Measurements from ENCODE around the gene ATG7. TPM values are rescaled to one million over a fixed set of nuclear protein-coding genes. Genes with fewer than 3 reads are reported as not detected.

The ATG7 gene
- polyA plus RNA-seq, 3 donors, result 8.4 to 17.9 (median 14.9) TPM

DNA sequence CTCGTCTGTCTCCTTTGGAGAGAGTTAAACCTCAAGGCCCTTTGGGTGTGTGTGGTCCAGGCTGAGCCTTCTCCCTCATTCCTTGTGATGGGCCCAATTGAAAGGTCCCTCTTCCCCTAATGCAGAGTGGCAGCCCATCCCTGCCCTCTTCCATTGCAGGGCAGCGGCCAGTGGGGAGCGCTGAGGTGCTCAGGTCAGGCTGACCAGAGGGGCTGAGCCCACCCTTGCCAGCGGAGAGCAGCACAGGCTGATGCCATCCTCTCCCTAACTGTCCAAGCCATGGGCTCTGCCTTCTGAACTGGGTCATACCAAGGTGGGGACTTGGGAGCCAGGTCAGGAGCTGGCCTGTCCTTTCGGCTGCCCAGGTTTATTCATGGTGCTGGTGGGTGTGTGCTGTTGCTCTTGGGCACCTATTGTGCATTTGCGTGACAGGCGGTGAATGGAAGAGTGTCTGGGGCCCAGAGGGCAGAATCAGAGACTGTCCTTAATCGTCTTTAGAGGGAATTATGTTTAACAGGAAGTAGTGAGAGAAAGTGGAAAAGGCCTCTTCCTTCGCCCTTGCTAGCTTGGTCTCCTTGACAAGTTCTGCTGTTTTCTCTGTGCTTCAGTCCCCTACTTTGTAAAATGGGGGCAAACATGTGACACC lies 274.6 kb downstream of the ATG7 start:
- 90 to 96% (median 93%) methylated on average over 9 of the region's 9 CpGs for WGBS, 3 donors
- H3K27ac ChIP-seq (ENCODE audit: low read depth, low read length), result no peak overlapping the region

DNA sequence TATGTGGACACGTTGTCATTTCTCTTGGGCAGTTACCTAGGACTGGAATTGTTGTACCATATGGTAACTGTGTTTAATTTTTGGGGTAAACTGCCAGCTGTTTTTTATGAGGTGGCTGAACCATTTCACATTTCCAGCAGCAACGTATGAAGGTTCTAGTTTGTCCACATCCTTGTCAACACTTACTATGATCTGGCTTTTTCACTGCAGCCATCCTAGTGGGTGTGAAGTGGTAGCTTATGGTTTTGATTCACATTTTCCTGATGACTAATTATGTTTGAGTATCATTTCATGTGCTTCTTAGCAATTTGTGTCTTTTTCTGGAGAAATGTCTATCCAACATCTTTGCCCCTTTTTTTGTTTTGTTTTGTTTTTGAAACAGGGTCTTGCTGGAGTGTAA lies 275.3 kb downstream of the ATG7 start:
- H3K27ac ChIP-seq (ENCODE audit: low read depth, low read length), result no peak overlapping the region
- 91 to 92% (median 92%) methylated on average over 2 of the region's 2 CpGs for WGBS, 3 donors

GRCh38 chr3:11548721-11549131 lies 276.5 kb downstream of the ATG7 start:
- H3K27ac ChIP-seq (ENCODE audit: low read depth, low read length), result no peak overlapping the region
- WGBS, 3 donors, result 17 to 47% (median 44%) methylated on average over 7 of the region's 7 CpGs

DNA sequence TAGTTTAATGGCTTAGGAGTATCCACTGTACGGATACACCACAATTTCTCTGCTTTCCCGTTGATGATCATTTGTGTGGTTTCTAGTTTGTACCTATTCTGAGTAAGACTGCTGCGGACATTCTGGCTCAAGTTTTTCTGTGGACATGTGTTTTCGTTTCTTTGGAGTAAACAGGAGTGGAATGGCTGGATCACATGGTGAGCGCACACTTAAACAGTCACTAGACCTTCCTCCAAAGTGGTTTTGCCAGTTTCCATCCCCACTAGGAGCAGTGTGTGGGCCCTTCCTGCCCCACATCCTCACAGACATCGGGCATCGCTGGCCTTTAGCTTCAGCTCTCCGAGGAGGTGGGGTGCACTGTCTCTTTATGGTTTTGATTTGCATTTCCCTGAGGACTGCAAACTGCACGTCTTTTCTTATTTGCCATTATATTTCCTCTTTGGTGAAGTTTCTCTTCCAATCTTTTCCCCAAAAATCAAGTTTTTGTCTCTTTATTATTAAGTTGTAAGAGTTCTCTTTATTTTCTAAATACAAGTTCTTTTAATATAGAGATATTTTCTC lies 277.5 kb downstream of the ATG7 start:
- H3K27ac ChIP-seq (ENCODE audit: low read depth, low read length), result no peak overlapping the region
- WGBS, 3 donors, result 74 to 89% (median 82%) methylated on average over 9 of the region's 9 CpGs

DNA sequence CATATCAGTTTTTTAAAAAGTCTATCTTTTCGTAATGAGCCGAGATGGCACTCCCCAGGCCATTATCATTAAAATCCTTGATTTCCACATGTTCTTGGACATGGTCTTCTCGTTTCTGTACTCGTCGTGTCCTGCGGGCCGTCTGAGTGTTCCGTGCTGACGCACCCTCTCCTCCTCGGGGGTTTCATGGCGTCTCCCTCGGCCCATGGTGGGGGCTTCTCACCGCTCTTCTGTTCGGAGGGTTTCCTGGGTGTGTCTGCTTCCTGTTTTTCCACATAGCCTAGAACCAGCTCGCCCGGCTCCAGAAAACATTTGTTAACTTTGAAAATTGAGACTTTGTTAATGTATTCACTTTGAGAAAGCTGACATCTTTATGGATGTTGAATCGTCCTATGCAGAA lies 278.8 kb downstream of the ATG7 start:
- WGBS, 3 donors, result 60 to 88% (median 62%) methylated on average over 17 of the region's 17 CpGs
- no peak overlapping the region for H3K27ac ChIP-seq (ENCODE audit: low read depth, low read length)

- H3K27ac ChIP-seq (ENCODE audit: low read depth, low read length), result no peak overlapping the region
- 91 to 94% (median 93%) methylated on average over 16 of the region's 16 CpGs for WGBS, 3 donors
Measured at GRCh38 chr3:11552289-11553264, 280.4 kb downstream of the ATG7 start.

DNA sequence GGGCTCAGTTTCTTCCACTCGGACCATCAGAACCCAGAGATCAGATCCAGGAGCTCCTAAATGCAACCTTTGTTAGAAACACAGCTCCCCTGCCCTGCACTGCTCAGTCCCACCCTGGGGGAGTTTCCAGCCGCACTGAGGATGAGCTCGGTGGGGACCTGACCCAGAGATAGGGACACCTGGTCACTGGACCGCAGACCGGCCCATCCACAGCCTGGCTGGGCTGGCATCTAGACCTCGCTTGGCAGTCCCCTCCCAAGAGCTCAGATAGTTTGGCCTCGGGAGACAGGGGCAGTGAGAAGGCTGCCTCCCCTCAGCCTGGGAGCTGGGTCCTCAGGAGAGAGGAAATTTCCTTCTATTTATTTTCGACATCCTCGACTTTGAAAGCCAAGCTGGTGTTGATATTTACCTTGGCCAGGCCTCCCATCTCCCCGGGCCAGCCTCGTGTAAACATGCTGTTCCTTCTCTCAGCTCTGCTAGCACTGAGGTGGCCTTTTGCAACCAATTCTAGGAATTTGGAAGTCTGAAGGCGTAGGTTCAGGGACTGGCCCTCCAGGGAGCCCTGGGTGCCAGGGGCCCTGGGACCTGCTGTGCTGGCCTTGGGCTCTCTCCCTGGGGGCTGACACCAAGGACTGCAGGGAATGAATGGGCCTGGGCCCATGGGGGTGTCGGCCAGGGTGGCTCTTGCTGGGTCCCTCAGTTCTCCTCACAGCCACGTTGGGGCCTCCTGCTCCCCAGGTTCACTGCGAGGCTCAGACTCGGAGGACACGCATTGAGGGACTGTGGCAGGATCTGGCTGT lies 281.4 kb downstream of the ATG7 start:
- WGBS, 3 donors, result 46 to 82% (median 70%) methylated on average over 17 of the region's 17 CpGs
- H3K27ac ChIP-seq (ENCODE audit: low read depth, low read length), result no peak overlapping the region

- no peak overlapping the region for H3K27ac ChIP-seq (ENCODE audit: low read depth, low read length)
- 77 to 95% (median 92%) methylated on average over 3 of the region's 3 CpGs for WGBS, 3 donors
Measured at GRCh38 chr3:11554236-11554610, 282.0 kb downstream of the ATG7 start.

DNA sequence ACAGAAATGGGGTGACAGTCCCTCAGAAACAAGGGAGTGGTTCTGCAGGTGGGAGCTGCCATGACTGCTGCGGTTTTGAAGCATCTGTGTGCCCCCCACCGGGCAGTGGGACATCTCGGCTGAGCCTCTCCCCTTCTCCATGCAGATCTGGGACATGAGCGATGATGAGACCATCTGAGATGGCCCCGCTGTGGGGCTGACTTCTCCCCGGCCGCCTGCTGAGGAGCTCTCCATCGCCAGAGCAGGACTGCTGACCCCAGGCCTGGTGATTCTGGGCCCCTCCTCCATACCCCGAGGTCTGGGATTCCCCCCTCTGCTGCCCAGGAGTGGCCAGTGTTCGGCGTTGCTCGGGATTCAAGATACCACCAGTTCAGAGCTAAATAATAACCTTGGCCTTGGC lies 282.5 kb downstream of the ATG7 start:
- WGBS, 3 donors, result 87 to 93% (median 92%) methylated on average over 10 to 12 of the region's 12 CpGs
- H3K27ac ChIP-seq (ENCODE audit: low read depth, low read length), result no peak overlapping the region

- 86 to 93% (median 88%) methylated on average over 13 of the region's 13 CpGs for WGBS, 3 donors
- H3K27ac ChIP-seq (ENCODE audit: low read depth, low read length), result no peak overlapping the region
Measured at GRCh38 chr3:11555211-11555782, 283.1 kb downstream of the ATG7 start.

DNA sequence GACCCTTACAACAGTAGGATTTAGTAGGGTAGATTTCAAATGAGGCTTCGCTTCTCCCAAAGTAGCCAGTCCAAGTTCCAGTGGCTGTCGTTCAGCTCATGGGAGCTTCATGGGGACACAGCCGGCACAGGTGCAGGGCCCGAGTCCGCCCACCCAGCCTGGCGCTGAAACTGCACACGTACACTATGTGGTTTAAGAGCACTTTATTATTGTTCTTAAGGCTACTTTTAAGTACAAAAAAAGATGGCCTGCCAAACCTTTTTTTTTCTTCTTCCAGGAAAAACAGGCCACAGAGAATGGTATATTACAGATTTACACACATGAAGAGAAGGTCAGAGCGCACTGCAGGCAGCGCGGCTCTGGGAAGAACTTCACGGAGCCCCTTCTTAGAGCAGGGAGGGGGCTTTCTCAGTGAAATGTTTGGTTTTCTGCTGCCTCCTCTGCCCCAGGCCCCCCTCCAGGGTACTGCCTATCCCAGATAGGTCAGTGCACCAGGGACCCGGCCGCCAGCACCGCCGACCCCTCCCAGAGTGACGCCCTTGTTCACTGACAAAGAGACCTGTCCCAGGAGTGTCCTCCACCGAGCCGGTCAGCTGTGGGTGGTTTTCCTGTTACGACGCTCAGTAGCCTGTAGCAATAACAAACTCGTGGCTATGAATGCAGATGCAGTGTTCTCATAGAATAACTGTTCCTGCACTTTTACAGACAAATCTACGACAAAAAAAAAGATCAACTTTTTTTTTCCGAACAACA lies 283.9 kb downstream of the ATG7 start:
- 76 to 85% (median 80%) methylated on average over 23 of the region's 23 CpGs for WGBS, 3 donors
- no peak overlapping the region for H3K27ac ChIP-seq (ENCODE audit: low read depth, low read length)

GRCh38 chr3:11556851-11557644 lies 284.9 kb downstream of the ATG7 start:
- WGBS, 3 donors, result 48 to 69% (median 57%) methylated on average over 16 of the region's 16 CpGs
- no peak overlapping the region for H3K27ac ChIP-seq (ENCODE audit: low read depth, low read length)

- no peak overlapping the region for H3K27ac ChIP-seq (ENCODE audit: low read depth, low read length)
- 73 to 80% (median 74%) methylated on average over 13 of the region's 13 CpGs for WGBS, 3 donors
Measured at GRCh38 chr3:11558002-11558401, 285.8 kb downstream of the ATG7 start.

GRCh38 chr3:11558411-11558903 lies 286.3 kb downstream of the ATG7 start:
- WGBS, 3 donors, result 80 to 86% (median 84%) methylated on average over 17 of the region's 17 CpGs
- H3K27ac ChIP-seq (ENCODE audit: low read depth, low read length), result no peak overlapping the region

DNA sequence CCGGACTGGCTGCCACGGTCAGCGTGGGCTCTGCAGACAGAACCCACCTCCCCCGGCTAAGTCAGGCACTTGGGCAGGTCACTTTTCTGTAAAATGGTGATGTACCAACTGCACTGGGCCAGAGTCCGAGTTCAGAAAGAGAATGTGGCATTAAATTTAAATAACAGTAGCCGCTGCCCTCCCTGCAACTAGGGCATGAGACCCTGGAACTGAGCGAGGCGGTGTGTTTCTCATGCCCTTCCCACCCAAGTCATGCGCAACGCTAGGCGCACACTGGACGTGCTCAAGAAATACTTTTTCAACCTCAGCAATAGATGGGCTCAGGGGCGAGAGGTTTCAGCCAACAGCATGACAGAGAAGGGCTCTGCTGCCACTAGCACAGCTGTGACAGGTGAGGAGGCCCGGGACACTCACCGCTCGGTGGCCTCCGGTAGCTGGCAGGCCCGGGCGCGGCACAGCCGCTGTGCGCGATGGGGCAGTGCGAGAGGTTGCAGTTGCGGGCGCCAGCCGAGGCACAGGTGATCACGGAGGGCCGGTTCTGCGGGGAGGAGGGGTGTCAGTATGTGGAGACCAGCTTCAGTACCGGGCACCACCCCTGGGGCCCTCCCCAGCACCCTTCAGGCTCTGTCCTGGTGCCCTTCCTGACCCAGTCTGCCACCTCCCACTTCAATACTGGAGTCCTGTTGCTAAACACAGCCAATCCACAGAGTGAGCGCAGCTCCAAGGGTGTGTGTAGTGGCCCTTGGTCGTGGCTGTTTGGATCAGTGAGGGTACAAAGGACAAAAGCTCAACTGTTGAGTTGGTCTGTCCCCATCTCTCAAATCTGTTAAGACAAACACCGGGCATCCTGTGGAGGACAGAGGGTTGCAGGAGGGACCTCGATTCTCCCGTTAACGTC lies 287.0 kb downstream of the ATG7 start:
- H3K27ac ChIP-seq (ENCODE audit: low read depth, low read length), result no peak overlapping the region
- WGBS, 3 donors, result 88 to 89% (median 88%) methylated on average over 37 of the region's 37 CpGs

Data from adipose tissue (tissue), 3 donors.